Stimulated activated CD8-positive, alpha-beta memory T cell treated with anti-CD3 and anti-CD28 coated beads, Interleukin-2, amount 100 ng/mL, for 1 hour (primary cell): ENCODE measurements around the gene KRT5.

Source experiments
- DNase-seq, 2 donors: peaks; one replicate each; pipeline ENCODE4 v3.0.0-alpha.2; 2020; ENCODE audit warnings: low read depth in 2 of 2

Gene KRT5

DNA sequence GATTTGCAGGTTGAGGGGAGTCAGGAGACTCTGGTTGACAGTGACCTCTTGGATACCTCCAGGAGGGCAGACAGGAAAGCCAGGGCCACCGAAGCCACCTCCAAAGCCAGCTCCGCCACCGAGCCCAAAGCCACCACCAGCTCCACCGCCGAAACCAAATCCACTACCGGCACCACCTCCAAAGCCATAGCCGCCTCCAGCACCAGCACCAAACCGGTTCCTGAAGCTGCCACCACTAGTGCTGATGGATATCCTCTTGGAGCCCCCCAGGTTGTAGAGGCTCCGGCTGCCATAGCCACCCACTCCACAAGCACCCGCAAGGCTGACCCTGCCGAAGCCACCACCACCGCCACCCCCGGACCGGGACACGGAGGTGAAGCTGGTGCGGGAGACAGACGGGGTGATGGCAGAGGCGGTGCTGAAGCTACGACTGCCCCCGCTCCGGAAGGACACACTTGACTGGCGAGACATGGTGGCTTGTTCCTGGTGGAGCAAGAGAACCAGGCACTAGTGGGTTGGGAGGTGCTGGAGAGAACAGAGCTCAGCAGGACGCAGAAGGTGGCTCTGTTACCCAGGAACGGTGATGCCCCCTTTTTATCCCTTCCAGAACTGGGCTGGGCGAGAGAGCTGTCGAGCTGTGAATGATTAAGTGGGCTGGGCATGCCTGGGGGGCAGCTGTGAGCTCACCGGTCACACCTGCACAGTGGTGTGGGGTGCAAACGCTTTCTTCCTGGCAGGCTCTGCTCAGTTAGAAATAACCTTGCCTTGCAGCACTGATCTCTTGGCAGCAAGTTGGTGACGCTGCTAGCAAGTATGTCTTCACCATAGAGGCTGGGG lies at the start of gene KRT5:
Gene KRT5 (minus strand): TSS at position 569 of the 837 bp plus-strand sequence. CDS start 98 bp downstream, at position 471.
- DNase-seq, result no peak

DNA sequence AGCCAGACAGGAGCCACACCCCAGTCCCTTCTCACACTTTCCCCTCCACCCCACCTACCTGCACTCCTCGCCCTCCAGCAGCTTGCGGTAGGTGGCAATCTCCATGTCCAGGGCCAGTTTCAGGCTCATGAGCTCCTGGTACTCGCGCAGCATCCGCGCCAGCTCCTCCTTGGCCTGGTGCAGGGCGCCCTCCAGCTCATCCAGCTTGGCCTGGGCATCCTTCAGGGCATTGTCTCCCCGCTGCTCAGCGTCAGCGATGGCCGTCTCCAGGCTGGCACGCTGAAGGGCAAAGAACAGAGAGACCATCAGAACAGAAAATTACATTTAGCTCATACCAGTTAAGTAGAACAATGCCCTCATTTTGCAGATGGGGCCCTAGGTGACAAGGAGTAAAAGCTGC lies 47.9 kb upstream of the KRT5 start:
- DNase-seq, result no peak

DNA sequence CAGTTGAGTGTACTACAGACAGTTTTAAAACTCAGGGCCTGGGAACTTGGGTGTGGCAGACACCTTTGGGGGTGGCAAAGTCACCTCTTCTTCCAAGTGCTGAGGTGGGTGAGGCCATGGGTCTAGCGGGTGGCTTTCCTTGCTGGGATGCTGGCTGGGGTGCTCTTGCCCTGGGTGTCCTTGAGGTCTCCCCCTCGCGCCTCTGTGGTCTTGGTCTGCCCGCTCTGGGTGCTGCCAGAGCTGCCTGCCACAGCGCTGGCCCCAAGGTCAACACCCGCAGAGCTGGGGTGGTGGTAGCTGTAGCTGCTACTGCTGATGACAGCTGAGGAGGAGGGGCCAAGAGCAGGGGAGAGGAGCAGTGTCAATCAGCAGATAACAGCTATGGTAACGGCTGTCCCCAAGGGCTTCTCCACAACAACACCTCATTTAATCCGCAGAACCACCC lies 46.7 kb upstream of the KRT5 start:
- peak; percentile 19 to 36 for DNase-seq

DNA sequence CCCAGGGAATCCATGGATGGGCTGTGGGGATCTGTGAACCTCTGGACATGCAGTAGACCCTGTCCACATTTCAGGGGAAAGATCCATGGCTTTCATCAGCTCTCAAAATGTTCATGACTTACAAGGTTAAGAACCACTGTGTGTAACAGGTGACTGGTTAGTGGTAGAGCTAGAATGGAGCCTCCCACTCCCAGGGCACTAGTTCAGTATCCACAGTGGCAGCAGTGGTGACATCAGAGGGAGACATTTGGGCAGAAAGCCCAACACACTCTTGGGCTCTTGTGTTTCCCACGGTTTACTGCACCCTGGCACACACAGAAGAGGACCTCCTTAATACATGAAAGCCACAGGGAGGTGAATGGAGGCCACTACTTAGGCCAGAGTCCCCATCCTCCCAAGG lies 44.4 kb upstream of the KRT5 start:
- DNase-seq, result no peak

DNA sequence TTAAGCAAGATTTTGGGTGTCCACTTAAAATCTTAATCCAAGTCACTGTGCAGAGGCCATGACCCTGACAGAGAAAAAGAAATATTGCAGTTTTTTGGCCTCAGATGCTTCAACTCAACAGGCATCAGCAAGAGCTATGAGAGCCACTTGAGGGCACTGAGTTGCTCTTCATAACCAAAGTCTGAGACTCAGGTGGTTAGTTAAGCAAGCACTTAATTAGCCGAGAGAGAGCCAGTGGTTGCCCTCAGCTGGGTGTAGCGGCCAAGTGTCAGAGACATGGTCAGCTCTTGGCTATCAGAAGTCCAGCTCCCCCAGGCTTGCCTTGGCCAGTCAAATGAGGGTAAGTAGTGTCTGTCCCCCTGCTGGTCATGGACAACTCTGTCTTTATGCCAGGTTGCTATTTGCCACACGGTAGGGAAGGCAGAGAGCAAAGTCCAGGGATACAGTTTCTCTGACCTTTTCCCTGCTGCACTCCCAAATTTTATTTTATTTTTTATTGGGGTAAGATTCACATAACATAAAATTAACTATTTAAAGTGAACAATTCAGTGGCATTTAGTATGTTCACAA lies 41.8 kb upstream of the KRT5 start:
- no peak for DNase-seq

DNA sequence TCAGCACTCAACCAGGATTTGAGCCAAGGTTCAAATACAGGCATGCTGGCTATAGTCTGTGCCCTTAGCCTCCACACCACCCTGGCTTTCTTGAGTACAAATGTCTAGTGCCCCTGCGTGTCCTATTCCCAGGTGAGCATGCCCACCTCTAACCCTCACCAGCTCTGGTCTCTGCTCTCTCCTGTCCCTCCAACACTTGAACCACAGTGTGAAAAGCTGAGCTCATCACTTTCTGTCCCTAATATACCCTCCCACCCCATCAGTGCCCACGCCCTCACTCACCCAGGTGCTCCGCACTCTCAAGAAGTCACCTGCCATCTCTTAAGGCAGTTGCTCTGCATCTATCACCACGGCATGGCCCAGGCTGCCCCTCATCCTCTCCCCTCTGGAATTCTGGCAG lies 39.8 kb upstream of the KRT5 start:
- no peak for DNase-seq

DNA sequence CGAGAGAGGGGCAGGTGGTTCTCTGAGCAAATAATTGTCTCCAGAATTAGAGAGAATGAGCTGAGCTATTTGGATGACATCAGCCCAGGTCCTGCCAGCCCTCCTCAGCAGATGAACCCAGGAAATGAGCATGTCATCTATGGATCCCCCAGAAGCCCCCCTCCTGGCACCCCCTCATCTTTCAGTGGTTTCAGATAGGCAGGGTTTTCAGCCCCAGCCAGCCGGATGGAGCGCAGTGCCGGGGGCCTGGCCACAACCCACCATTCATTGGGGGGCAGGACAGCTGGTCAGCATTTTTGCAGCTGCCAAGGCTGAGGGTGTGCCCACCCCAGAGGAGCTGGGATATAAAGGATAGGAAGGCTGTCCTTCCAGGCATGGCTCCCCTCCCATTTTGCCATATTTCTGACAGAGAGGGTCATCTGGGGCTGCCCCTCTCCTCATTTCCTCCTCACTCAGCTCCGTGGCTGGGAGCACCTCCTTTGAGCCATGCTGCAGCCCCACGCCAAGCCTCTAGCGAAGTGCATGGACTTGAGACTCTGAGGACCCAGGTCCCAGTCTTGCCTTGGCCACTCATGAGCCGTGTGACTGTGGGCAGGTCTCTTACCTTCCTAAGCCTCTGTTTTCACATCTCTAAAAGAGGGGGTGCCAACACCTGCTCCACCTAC lies 38.7 kb upstream of the KRT5 start:
- DNase-seq, result no peak

DNA sequence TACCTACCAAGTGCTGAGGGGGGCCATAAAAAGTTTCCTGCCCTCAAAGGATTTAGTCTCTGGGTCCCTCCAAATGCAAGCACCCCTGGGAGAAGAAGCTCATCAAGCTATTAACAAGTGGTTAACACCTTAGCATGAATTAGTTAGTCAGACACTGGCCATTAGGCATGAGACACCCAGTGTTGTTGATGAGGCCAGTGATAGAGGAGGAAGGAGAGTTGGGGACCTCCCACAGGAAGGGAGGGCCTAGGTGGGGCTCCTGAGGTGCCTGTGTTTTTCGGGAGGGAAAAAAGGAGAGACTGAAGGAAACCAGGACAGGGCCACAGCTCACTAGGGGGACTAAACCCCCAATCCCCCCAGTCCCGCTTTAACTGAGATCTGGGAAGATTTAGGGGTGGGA lies 37.3 kb upstream of the KRT5 start:
- DNase-seq, result no peak

DNA sequence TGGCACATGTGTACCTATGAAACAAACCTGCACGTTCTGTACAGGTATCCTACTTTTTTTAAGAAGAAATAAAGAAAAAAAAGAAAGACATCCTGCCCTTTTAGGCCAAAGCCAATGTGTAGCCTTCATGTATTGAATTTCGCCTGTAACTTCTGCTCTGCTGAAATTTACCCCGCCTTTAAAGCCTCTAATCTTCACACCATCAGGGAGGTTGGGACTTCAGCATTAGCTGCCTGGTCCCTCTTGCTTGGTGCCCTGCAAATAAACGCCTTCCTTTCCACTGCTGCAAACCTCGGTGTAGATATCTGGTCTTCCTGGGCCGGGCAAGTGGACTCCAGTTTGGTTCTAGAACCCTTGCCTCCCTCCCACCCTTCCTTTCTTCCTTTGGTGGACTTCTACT lies 35.4 kb upstream of the KRT5 start:
- no peak for DNase-seq

DNA sequence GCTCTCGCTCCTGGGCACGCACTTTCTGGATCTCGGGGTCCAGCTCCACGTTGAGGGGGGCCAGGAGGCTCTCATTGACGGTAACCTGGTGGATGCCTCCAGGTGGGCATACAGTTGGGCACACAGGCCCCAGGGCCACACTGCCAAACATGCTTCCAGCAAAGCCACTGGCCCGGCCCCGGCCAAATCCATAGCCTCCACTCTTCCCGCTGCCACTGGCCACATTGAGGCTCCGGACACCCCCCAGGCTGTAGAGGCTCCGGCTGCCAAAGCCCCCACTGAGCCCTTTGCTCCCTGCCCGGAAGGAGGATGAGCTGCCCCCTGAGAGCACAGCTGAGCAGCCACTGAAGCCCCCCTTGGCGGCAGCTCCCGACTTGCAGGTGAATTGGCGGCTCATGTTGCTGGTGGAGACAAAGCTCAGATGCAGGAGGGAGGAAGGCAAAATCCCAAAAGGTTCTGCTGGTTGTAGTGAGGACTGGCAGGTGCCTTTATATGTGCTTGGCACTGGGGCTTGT lies 32.5 kb upstream of the KRT5 start, which contains the start of gene KRT71:
Gene KRT71 (minus strand): TSS at position 465 of the 515 bp plus-strand sequence. CDS start 68 bp downstream, at position 397.
- no peak for DNase-seq

DNA sequence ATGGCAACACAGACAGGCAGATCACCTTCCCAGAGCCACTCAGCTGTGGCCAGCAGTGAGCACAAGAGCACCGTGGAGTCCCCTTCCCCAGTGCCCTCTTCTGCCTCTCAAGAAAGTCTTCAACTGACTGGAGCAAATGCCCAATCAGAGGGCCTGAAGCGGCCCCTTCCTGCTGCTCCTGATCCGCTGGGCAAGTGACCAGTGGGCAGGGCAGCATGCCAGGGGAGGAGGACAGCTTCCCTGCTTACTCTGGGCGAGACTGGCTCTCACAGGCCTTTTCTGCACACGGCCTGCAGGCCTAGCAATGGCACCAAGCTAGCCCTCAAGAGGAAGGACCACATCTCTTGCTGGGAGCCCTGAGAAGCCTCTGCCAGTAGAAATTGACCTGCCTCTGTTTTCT lies 31.9 kb upstream of the KRT5 start:
- DNase-seq, result no peak

DNA sequence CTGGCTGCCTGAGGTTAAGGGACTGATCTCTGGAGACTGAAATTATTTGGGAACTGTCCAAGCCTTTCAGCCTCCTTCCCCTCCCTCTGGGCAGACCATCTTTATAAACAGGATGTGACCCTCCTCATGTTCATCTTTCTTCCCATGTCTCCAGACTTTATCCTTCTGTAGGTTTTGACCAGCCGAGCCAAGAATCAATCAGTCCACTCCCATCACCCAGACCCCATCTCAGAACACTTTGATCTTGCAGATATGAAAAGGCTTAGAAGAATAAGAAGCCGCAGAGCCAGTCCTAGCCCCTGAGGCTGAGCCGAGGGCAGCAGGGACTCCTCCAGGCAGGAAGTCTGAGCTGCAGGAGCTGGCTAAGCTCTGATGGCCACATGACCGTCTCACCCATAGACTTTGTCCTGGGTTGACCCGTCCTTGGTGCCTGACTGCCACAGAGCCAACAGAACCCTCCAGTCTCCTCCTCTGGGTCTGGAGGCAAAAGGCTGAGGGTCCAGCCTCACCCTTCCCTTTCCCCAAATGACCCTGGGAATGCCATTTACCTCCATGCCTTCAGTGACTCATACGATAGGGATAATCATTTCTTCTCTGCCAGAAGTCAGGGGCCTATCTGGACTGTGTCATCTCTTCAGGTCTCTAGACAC lies 31.1 kb upstream of the KRT5 start:
- DNase-seq, result no peak

DNA sequence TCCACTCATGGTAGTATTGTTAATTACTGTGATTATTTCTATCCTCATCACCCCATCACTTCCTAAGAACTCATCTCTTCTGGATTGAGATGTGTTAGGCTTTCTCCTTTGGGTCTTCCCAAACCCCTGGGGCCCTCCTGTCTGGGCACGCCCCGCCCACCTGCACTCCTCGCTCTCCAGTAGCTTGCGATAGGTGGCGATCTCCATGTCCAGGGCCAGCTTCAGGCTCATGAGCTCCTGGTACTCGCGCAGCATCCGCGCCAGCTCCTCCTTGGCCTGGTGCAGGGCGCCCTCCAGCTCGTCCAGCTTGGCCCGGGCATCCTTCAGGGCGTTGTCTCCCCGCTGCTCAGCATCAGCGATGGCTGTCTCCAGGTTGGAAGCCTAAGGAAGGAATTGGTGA lies 25.9 kb upstream of the KRT5 start:
- DNase-seq, result no peak

DNA sequence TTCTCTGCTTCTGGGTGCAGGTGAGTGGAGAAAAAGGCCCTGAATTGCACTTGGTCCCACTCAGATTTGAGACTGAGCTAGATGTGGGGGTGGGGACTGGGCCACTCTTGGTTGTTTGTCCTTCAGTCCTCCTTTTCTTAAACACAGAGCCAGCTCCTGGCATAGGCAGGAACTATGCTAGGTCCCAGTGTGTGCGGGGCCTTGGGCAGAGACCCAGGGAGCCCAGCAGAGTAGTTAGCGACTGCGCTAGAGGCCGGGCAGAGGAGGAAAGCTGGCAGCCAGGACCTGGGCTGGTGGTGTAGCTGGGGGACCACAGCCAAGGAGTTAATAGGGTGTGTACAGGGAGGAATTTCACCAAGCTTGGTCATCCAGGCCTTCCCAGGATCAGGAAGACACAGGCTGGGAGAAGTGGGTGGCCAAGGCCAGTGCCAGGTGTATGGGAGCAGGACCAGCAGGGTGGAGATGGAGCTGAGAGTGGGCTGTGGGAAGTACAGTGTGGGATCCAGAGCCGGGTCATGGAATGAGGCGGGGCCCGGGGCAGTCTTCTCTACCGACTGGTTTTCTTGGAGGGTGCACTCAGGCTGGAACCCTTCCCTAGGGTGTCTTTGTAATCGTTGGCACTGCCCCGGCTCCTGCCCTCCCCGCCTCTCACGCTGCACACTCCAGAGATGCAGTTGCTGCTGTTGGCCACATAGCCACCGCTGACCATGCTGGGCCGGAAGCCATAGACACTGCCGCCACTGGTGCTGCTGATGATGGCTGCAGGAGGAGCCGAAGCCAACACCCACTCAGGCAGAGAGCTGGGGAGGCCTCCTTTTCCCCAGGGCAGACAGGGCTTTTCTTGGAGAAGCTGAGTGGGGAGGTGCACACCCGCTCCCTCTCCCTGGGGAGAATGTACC lies 24.0 kb upstream of the KRT5 start:
- DNase-seq, result no peak

DNA sequence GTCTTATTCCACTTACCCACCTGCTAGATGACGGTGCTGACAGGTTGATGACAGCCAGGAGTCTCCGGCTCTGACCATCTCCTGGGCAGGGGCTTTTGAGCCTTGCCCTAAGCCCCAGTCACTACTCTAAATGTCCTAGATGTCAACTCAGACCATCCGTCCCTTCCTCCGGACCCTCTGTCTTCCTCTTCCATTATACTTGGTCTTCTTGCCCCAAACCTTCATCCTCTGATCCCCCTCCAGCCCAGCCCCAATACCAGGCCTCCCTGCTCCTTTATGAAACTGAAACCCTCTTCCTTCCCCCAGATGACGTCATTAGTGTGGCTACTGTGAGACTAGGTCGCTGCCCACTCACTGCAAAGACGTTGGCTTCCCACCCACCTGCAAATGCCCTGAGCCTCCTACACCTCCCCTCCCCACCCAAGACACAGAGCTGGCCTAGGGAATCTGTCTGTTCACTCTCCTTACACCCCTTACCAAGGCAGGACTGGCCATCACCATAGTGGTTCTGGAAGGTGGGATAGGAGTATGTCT lies 22.7 kb upstream of the KRT5 start:
- DNase-seq, result no peak

DNA sequence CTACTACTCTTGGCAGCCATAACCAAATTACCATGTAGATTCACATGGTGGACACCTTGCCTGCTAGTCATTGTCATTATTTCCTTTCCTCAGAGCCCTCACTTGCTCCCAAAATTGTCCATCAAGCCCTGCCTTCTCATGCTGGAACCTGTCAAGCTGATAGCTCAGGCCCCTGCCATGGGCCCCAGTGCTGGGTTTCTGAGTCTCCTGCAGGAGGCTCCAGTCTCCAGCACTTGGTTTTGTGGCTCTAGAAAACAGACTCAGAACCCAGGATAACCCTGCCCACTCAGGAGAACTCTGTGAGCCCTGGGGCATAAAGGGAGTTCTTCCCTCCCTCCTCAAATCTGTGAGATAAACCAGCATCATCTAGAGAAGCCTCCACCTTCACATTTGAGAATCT lies 22.0 kb upstream of the KRT5 start:
- DNase-seq, result no peak

DNA sequence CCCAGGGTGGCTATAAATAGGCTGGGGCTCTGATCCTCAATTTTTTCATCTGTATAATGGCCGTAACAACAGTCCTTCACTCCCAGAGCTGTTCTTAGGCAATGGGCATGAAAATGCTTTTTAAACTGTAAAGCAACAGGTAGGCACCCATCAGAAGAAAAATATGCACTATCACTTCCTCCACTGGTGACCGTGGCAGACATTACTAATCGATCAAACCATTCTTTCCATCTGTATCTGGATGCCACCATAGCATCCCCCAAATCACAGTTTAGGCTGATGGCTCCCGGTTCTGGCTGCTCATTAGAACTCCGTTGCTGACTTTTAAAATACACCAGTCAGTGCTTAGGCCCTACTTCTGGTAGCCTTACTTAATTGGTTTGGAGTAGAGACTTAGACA lies 21.5 kb upstream of the KRT5 start:
- DNase-seq, result no peak

DNA sequence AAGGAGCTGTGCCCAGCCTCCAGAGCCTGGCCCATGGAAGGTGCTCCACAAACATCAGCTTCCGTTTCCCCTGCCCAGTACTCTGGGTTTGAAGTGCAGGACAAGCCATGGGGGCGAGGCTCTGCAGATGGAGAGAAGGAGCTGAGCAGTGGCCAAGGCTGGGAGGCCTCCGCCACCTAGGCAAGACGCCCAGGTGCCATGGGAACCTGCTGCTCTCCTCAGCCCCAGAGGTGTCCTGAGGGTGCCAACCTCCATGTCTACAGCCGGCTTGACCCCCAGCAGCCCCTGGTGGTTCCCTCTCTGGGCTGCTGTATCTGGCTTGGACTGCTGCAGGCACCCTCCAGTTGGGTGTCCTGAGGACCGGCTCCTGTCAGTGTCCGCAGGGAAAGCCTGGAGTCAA lies 20.3 kb upstream of the KRT5 start:
- DNase-seq, result no peak

DNA sequence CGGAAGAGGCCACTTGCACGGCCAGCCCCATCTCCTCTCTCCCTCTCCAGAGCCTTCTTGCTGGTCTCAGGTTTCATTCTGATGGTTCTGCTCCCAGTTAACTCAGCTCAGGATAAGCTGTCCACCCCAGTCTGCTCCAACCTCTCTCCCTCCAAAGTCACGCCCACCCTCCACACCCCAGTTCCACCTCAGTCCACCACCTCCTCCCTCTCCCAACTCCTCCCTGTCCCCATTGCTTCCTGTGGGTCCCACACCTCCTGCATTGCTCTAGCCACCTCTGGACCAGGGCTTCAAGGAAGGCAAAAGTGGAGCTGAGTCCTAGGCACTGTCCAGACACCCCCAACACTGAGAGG lies 19.6 kb upstream of the KRT5 start:
- no peak for DNase-seq

DNA sequence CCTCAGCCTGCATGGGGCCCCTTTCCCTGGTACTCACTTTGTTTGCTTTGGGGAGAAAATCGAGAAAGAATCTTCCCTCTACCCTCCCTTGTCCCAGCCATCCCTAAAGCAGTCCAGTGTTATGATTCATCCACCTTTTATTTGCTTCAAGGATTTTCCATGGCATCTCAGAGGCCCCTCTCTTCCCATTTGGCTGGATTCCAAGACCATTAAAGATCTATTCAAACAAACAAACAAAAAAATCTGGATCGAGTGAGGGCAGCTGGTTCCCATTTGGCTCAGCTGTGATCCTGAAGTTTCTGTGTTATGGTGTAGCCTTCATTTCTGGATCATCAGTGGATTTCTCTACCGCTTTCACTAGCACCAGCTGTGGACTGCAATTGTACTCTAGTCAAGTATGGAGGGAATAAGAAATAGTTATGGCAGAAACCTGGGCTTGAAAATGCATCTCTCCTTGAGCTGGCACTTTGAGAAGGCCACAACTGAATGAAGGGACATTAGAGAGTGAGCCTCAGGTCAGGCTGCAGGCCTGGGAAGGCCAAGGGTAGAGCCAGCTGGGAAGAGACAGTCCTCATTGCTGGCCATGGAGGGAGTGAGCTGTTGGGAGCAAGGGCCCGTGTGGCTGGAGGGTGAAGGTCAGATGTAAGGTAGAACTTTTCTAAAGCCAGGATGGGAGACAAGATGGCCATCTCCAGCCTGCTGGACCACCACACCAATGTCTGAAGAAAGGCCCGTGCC lies 19.1 kb upstream of the KRT5 start:
- DNase-seq, result no peak
